IPS-18a (cell line): Measurements from ENCODE around the gene TEFM.
A peak's percentile ranks its signal among the peaks of the same experiment; 100 is the strongest.
"Not testable (repeated sequence)": the region's sequence is repeated elsewhere in the genome, so short reads cannot be mapped to it uniquely, and the experiment has no call there.

ENCODE experiments used
- H3K27ac ChIP-seq: one replicate; pipeline ENCODE4 v1.5.1; 2013; ENCODE audit warnings: low read length
- H3K27me3 ChIP-seq: one replicate; pipeline ENCODE4 v1.6.1; 2013; ENCODE audit warnings: mild to moderate bottlenecking, low read length; ENCODE audit not compliant: control insufficient read depth, insufficient read depth
- H3K36me3 ChIP-seq: one replicate; pipeline ENCODE4 v1.6.1; 2013; ENCODE audit warnings: low read depth, low read length; ENCODE audit not compliant: control insufficient read depth
- H3K4me1 ChIP-seq: one replicate; pipeline ENCODE4 v1.6.1; 2013; ENCODE audit warnings: low read depth, low read length; ENCODE audit not compliant: control insufficient read depth
- H3K4me3 ChIP-seq: one replicate; pipeline ENCODE4 v1.5.1; 2013; ENCODE audit warnings: low read length
- H3K9ac ChIP-seq: one replicate; pipeline ENCODE4 v1.6.1; 2013; ENCODE audit warnings: mild to moderate bottlenecking, low read length, moderate library complexity
- H3K9me3 ChIP-seq: one replicate; pipeline ENCODE4 v1.6.1; 2013; ENCODE audit warnings: low read depth, low read length; ENCODE audit not compliant: control insufficient read depth

TEFM gene

GRCh38 chr17:30917050-30917449 lies 11.0 kb upstream of the TEFM start:
- peaks cover 26% of the 10 kb centered on the region for H3K27me3 ChIP-seq
- no peak overlapping the region for H3K4me3 ChIP-seq
- no peaks in the 10 kb centered on the region for H3K9me3 ChIP-seq
- no peaks in the 10 kb centered on the region for H3K36me3 ChIP-seq
- H3K27ac ChIP-seq = no peak overlapping the region
- H3K4me1 ChIP-seq = no peaks in the 10 kb centered on the region
- no peak overlapping the region for H3K9ac ChIP-seq

GRCh38 chr17:30915833-30916611 lies 10.0 kb upstream of the TEFM start:
- Histone ChIP-seq H3K36me3 (no peaks in the 10 kb centered on the region), H3K27me3 (peaks cover 15% of the 10 kb centered on the region), H3K27ac (no peak overlapping the region), H3K4me1 (no peaks in the 10 kb centered on the region), H3K4me3 (no peak overlapping the region), H3K9ac (no peak overlapping the region), H3K9me3 (no peaks in the 10 kb centered on the region)

GRCh38 chr17:30913955-30914354 lies 7.9 kb upstream of the TEFM start:
- Histone ChIP-seq H3K27ac (no peak overlapping the region), H3K27me3 (peaks cover 6% of the 10 kb centered on the region), H3K9me3 (no peaks in the 10 kb centered on the region), H3K4me3 (no peak overlapping the region), H3K4me1 (no peaks in the 10 kb centered on the region), H3K9ac (no peak overlapping the region), H3K36me3 (no peaks in the 10 kb centered on the region)

- H3K4me3 ChIP-seq, H3K36me3 ChIP-seq, H3K27me3 ChIP-seq, H3K4me1 ChIP-seq, H3K27ac ChIP-seq, H3K9ac ChIP-seq, H3K9me3 ChIP-seq: not testable (repeated sequence)
These were observed 4.1 kb upstream of the TEFM start for GRCh38 chr17:30910151-30910550.

- Histone ChIP-seq H3K4me1 (no peaks in the 10 kb centered on the region), H3K27ac (no peak overlapping the region), H3K9ac (no peak overlapping the region), H3K27me3 (no peaks in the 10 kb centered on the region), H3K4me3 (no peak overlapping the region), H3K9me3 (no peaks in the 10 kb centered on the region), H3K36me3 (no peaks in the 10 kb centered on the region)
These were observed 2.8 kb upstream of the TEFM start for GRCh38 chr17:30908717-30909420.

- Histone ChIP-seq H3K9ac (peak overlapping the region; percentile 82), H3K27ac (no peak overlapping the region), H3K36me3 (no peaks in the 10 kb centered on the region), H3K9me3 (no peaks in the 10 kb centered on the region), H3K27me3 (no peaks in the 10 kb centered on the region), H3K4me3 (peak overlapping the region; percentile 90), H3K4me1 (no peaks in the 10 kb centered on the region)
These were observed 317 bp downstream of the TEFM start for GRCh38 chr17:30905742-30906100.

GRCh38 chr17:30897311-30897710 lies 8.7 kb downstream of the TEFM start:
- no peak overlapping the region for H3K27ac ChIP-seq
- H3K9me3 ChIP-seq = no peaks in the 10 kb centered on the region
- no peak overlapping the region for H3K4me3 ChIP-seq
- no peaks in the 10 kb centered on the region for H3K27me3 ChIP-seq
- peaks cover 34% of the 10 kb centered on the region for H3K36me3 ChIP-seq
- H3K4me1 ChIP-seq = no peaks in the 10 kb centered on the region
- H3K9ac ChIP-seq = no peak overlapping the region

GRCh38 chr17:30894236-30894635 lies 11.8 kb downstream of the TEFM start:
- no peaks in the 10 kb centered on the region for H3K9me3 ChIP-seq
- no peak overlapping the region for H3K4me3 ChIP-seq
- H3K9ac ChIP-seq = no peak overlapping the region
- no peaks in the 10 kb centered on the region for H3K27me3 ChIP-seq
- no peaks in the 10 kb centered on the region for H3K4me1 ChIP-seq
- H3K27ac ChIP-seq = no peak overlapping the region
- H3K36me3 ChIP-seq = peaks cover 38% of the 10 kb centered on the region

GRCh38 chr17:30886187-30886586 lies 19.9 kb downstream of the TEFM start:
- no peaks in the 10 kb centered on the region for H3K4me1 ChIP-seq
- no peaks in the 10 kb centered on the region for H3K9me3 ChIP-seq
- no peak overlapping the region for H3K9ac ChIP-seq
- no peak overlapping the region for H3K27ac ChIP-seq
- no peaks in the 10 kb centered on the region for H3K27me3 ChIP-seq
- H3K4me3 ChIP-seq = no peak overlapping the region
- H3K36me3 ChIP-seq = peaks cover 30% of the 10 kb centered on the region

- Histone ChIP-seq H3K9me3 (no peaks in the 10 kb centered on the region), H3K9ac (no peak overlapping the region), H3K4me1 (no peaks in the 10 kb centered on the region), H3K27ac (no peak overlapping the region), H3K36me3 (peaks cover 71% of the 10 kb centered on the region), H3K27me3 (no peaks in the 10 kb centered on the region), H3K4me3 (no peak overlapping the region)
These were observed 37.0 kb downstream of the TEFM start for GRCh38 chr17:30869005-30869404.

- Histone ChIP-seq H3K27me3 (no peaks in the 10 kb centered on the region), H3K9ac (no peak overlapping the region), H3K4me3 (no peak overlapping the region), H3K27ac (no peak overlapping the region), H3K4me1 (no peaks in the 10 kb centered on the region), H3K36me3 (peaks cover 51% of the 10 kb centered on the region), H3K9me3 (no peaks in the 10 kb centered on the region)
These were observed 41.4 kb downstream of the TEFM start for GRCh38 chr17:30864636-30865035.
